ENCODE results near the gene RPL12. TPM values are rescaled to one million over a fixed set of nuclear protein-coding genes. Genes with fewer than 3 reads are reported as not detected.

Gene RPL12
- total RNA-seq, 3 donors from 2014 or later (not counting 1 experiment from before 2014, with no cell fraction given): 561 to 770 (median 724) TPM

- DNase-seq: no peak
- ATAC-seq: no peak
- Histone ChIP-seq H3K27ac (ENCODE audit: low read length) (no peak overlapping the region), H3K36me3 (ENCODE audit: control insufficient read depth, insufficient read depth, low read length) (peaks cover 76% of the 10 kb centered on the region), H3K27me3 (ENCODE audit: control insufficient read depth, insufficient read depth, low read length) (no peaks in the 10 kb centered on the region), H3K9me3 (ENCODE audit: control insufficient read depth, insufficient read depth, low read length) (no peaks in the 10 kb centered on the region), H3K4me3 (ENCODE audit: low read length) (no peak overlapping the region), H3K4me1 (ENCODE audit: control insufficient read depth, insufficient read depth, low read length) (peaks cover 19% of the 10 kb centered on the region)
- WGBS (ENCODE audit: insufficient coverage): 74% methylated on average over 3 of the region's 4 CpGs
- no peak overlapping the region for H3K4me3 Mint-ChIP-seq
- no peaks in the 10 kb centered on the region for H3K27me3 Mint-ChIP-seq (ENCODE audit: low read depth in 2 of 2)
- intact Hi-C loops (cut with micrococcal nuclease): no loop called here
- H3K36me3 Mint-ChIP-seq: no peaks in the 10 kb centered on the region
- no peak for TF ChIP-seq CTCF (IDR thresholded peaks at IDR 0.05)
- peak overlapping the region; percentile 72 to 79 for H3K27ac Mint-ChIP-seq
- H3K9me3 Mint-ChIP-seq: no peaks in the 10 kb centered on the region
- peaks cover 33 to 44% of the 10 kb centered on the region in 2 donors for H3K4me1 Mint-ChIP-seq
These were observed 5.1 kb downstream of the RPL12 start for GRCh38 chr9:127445851-127446712.

- Mint-ChIP-seq H3K27ac (peak overlapping the region; percentile 72 to 79), H3K36me3 (no peaks in the 10 kb centered on the region), H3K4me1 (peaks cover 30 to 37% of the 10 kb centered on the region in 2 donors), H3K9me3 (no peaks in the 10 kb centered on the region), H3K4me3 (no peak overlapping the region), H3K27me3 (ENCODE audit: low read depth in 2 of 2) (no peaks in the 10 kb centered on the region)
- Histone ChIP-seq H3K27me3 (ENCODE audit: control insufficient read depth, insufficient read depth, low read length) (no peaks in the 10 kb centered on the region), H3K36me3 (ENCODE audit: control insufficient read depth, insufficient read depth, low read length) (peaks cover 85% of the 10 kb centered on the region), H3K4me1 (ENCODE audit: control insufficient read depth, insufficient read depth, low read length) (peaks cover 14% of the 10 kb centered on the region), H3K4me3 (ENCODE audit: low read length) (no peak overlapping the region), H3K9me3 (ENCODE audit: control insufficient read depth, insufficient read depth, low read length) (no peaks in the 10 kb centered on the region), H3K27ac (ENCODE audit: low read length) (no peak overlapping the region)
- intact Hi-C loops (cut with micrococcal nuclease): no loop called here
- 95% methylated on average over 14 of the region's 15 CpGs for WGBS (ENCODE audit: insufficient coverage)
- no peak for ATAC-seq
- TF ChIP-seq CTCF (IDR thresholded peaks at IDR 0.05): no peak
- DNase-seq: no peak
These were observed 6.0 kb downstream of the RPL12 start for GRCh38 chr9:127444921-127445850.

- H3K36me3 Mint-ChIP-seq: no peaks in the 10 kb centered on the region
- no peak for DNase-seq
- H3K4me1 ChIP-seq (ENCODE audit: control insufficient read depth, insufficient read depth, low read length): peaks cover 6% of the 10 kb centered on the region
- H3K9me3 Mint-ChIP-seq: no peaks in the 10 kb centered on the region
- TF ChIP-seq CTCF (IDR thresholded peaks at IDR 0.05): no peak
- peaks cover 84% of the 10 kb centered on the region for H3K36me3 ChIP-seq (ENCODE audit: control insufficient read depth, insufficient read depth, low read length)
- no peak overlapping the region for H3K4me3 Mint-ChIP-seq
- peaks cover 26 to 29% of the 10 kb centered on the region in 2 donors for H3K4me1 Mint-ChIP-seq
- no peak overlapping the region for H3K4me3 ChIP-seq (ENCODE audit: low read length)
- intact Hi-C loops (cut with micrococcal nuclease): no loop called here
- H3K27ac ChIP-seq (ENCODE audit: low read length): no peak overlapping the region
- no peaks in the 10 kb centered on the region for H3K27me3 ChIP-seq (ENCODE audit: control insufficient read depth, insufficient read depth, low read length)
- H3K27ac Mint-ChIP-seq: peak overlapping the region; percentile 36 to 72
- H3K27me3 Mint-ChIP-seq (ENCODE audit: low read depth in 2 of 2): no peaks in the 10 kb centered on the region
- no peaks in the 10 kb centered on the region for H3K9me3 ChIP-seq (ENCODE audit: control insufficient read depth, insufficient read depth, low read length)
- ATAC-seq: no peak
- WGBS (ENCODE audit: insufficient coverage): 85% methylated on average over 16 of the region's 17 CpGs
These were observed 6.8 kb downstream of the RPL12 start for GRCh38 chr9:127444283-127444920.

Data from natural killer cell (primary cell).